Measurements from ENCODE around the gene TFB1M. TPM values are rescaled to one million over a fixed set of nuclear protein-coding genes. Genes with fewer than 3 reads are reported as not detected.

The TFB1M gene
- total and polyA plus RNA-seq, 9 donors: 9.1 to 15.9 (median 11.3) TPM

GRCh38 chr6:155256122-155256795 lies 58.0 kb downstream of the TFB1M start:
- no peaks in the 10 kb centered on the region for H3K27me3 ChIP-seq (ENCODE audit: control insufficient read depth, insufficient read depth, low read length)
- no peak for DNase-seq
- H3K27ac ChIP-seq (ENCODE audit: low read length): no peak overlapping the region
- H3K9me3 ChIP-seq (replicated peaks; ENCODE audit: control insufficient read depth, low read depth, low read length): no peaks in the 10 kb centered on the region
- 89% methylated on average over 13 of the region's 13 CpGs for WGBS (ENCODE audit: insufficient coverage)
- H3K4me1 ChIP-seq (ENCODE audit: control insufficient read depth, insufficient read depth, low read length): no peaks in the 10 kb centered on the region
- H3K36me3 ChIP-seq (ENCODE audit: control insufficient read depth, insufficient read depth, low read length): peaks cover 48% of the 10 kb centered on the region
- no peak overlapping the region for H3K4me3 ChIP-seq (ENCODE audit: low read length)

GRCh38 chr6:155254139-155254538 lies 60.1 kb downstream of the TFB1M start:
- Histone ChIP-seq H3K4me1 (ENCODE audit: control insufficient read depth, insufficient read depth, low read length) (no peaks in the 10 kb centered on the region), H3K4me3 (ENCODE audit: low read length) (no peak overlapping the region), H3K27me3 (ENCODE audit: control insufficient read depth, insufficient read depth, low read length) (no peaks in the 10 kb centered on the region), H3K9me3 (replicated peaks; ENCODE audit: control insufficient read depth, low read depth, low read length) (no peaks in the 10 kb centered on the region), H3K36me3 (ENCODE audit: control insufficient read depth, insufficient read depth, low read length) (peaks cover 45% of the 10 kb centered on the region), H3K27ac (ENCODE audit: low read length) (no peak overlapping the region)
- no peak for DNase-seq
- 88% methylated on average over 3 of the region's 10 CpGs for WGBS (ENCODE audit: insufficient coverage)

- H3K36me3 ChIP-seq (ENCODE audit: control insufficient read depth, insufficient read depth, low read length): peaks cover 40% of the 10 kb centered on the region
- WGBS (ENCODE audit: insufficient coverage): no CpG with 5 or more reads among the region's 1 CpG
- no peaks in the 10 kb centered on the region for H3K9me3 ChIP-seq (replicated peaks; ENCODE audit: control insufficient read depth, low read depth, low read length)
- no peaks in the 10 kb centered on the region for H3K27me3 ChIP-seq (ENCODE audit: control insufficient read depth, insufficient read depth, low read length)
- H3K27ac ChIP-seq (ENCODE audit: low read length): no peak overlapping the region
- H3K4me3 ChIP-seq (ENCODE audit: low read length): no peak overlapping the region
- H3K4me1 ChIP-seq (ENCODE audit: control insufficient read depth, insufficient read depth, low read length): no peaks in the 10 kb centered on the region
- DNase-seq: no peak
Measured at GRCh38 chr6:155253337-155253736, 60.9 kb downstream of the TFB1M start.

- H3K36me3 ChIP-seq (ENCODE audit: control insufficient read depth, insufficient read depth, low read length): peaks cover 39% of the 10 kb centered on the region
- H3K27ac ChIP-seq (ENCODE audit: low read length): no peak overlapping the region
- DNase-seq: no peak
- no peaks in the 10 kb centered on the region for H3K27me3 ChIP-seq (ENCODE audit: control insufficient read depth, insufficient read depth, low read length)
- WGBS (ENCODE audit: insufficient coverage): 93% methylated on average over 7 of the region's 8 CpGs
- H3K9me3 ChIP-seq (replicated peaks; ENCODE audit: control insufficient read depth, low read depth, low read length): no peaks in the 10 kb centered on the region
- no peak overlapping the region for H3K4me3 ChIP-seq (ENCODE audit: low read length)
- no peaks in the 10 kb centered on the region for H3K4me1 ChIP-seq (ENCODE audit: control insufficient read depth, insufficient read depth, low read length)
Measured at GRCh38 chr6:155252581-155252980, 61.7 kb downstream of the TFB1M start.

GRCh38 chr6:155250701-155251381 lies 63.4 kb downstream of the TFB1M start:
- Histone ChIP-seq H3K4me3 (ENCODE audit: low read length) (no peak overlapping the region), H3K27me3 (ENCODE audit: control insufficient read depth, insufficient read depth, low read length) (no peaks in the 10 kb centered on the region), H3K4me1 (ENCODE audit: control insufficient read depth, insufficient read depth, low read length) (no peaks in the 10 kb centered on the region), H3K36me3 (ENCODE audit: control insufficient read depth, insufficient read depth, low read length) (peaks cover 43% of the 10 kb centered on the region), H3K27ac (ENCODE audit: low read length) (no peak overlapping the region), H3K9me3 (replicated peaks; ENCODE audit: control insufficient read depth, low read depth, low read length) (no peaks in the 10 kb centered on the region)
- WGBS (ENCODE audit: insufficient coverage): 90% methylated on average over 8 of the region's 10 CpGs
- no peak for DNase-seq

GRCh38 chr6:155248008-155249001 lies 66.0 kb downstream of the TFB1M start:
- Histone ChIP-seq H3K9me3 (replicated peaks; ENCODE audit: control insufficient read depth, low read depth, low read length) (no peaks in the 10 kb centered on the region), H3K4me1 (ENCODE audit: control insufficient read depth, insufficient read depth, low read length) (no peaks in the 10 kb centered on the region), H3K36me3 (ENCODE audit: control insufficient read depth, insufficient read depth, low read length) (peaks cover 34% of the 10 kb centered on the region), H3K27ac (ENCODE audit: low read length) (no peak overlapping the region), H3K4me3 (ENCODE audit: low read length) (no peak overlapping the region), H3K27me3 (ENCODE audit: control insufficient read depth, insufficient read depth, low read length) (no peaks in the 10 kb centered on the region)
- DNase-seq: peak; percentile 68
- 82% methylated on average over 23 of the region's 30 CpGs for WGBS (ENCODE audit: insufficient coverage)

GRCh38 chr6:155247618-155248007 lies 66.7 kb downstream of the TFB1M start:
- WGBS (ENCODE audit: insufficient coverage): 65% methylated on average over 2 of the region's 5 CpGs
- H3K27me3 ChIP-seq (ENCODE audit: control insufficient read depth, insufficient read depth, low read length): no peaks in the 10 kb centered on the region
- H3K4me1 ChIP-seq (ENCODE audit: control insufficient read depth, insufficient read depth, low read length): no peaks in the 10 kb centered on the region
- peaks cover 31% of the 10 kb centered on the region for H3K36me3 ChIP-seq (ENCODE audit: control insufficient read depth, insufficient read depth, low read length)
- H3K4me3 ChIP-seq (ENCODE audit: low read length): no peak overlapping the region
- DNase-seq: no peak
- no peaks in the 10 kb centered on the region for H3K9me3 ChIP-seq (replicated peaks; ENCODE audit: control insufficient read depth, low read depth, low read length)
- no peak overlapping the region for H3K27ac ChIP-seq (ENCODE audit: low read length)

- H3K27ac ChIP-seq (ENCODE audit: low read length): no peak overlapping the region
- no peaks in the 10 kb centered on the region for H3K4me1 ChIP-seq (ENCODE audit: control insufficient read depth, insufficient read depth, low read length)
- H3K4me3 ChIP-seq (ENCODE audit: low read length): no peak overlapping the region
- no peaks in the 10 kb centered on the region for H3K9me3 ChIP-seq (replicated peaks; ENCODE audit: control insufficient read depth, low read depth, low read length)
- no peaks in the 10 kb centered on the region for H3K27me3 ChIP-seq (ENCODE audit: control insufficient read depth, insufficient read depth, low read length)
- peaks cover 24% of the 10 kb centered on the region for H3K36me3 ChIP-seq (ENCODE audit: control insufficient read depth, insufficient read depth, low read length)
- WGBS (ENCODE audit: insufficient coverage): no CpG with 5 or more reads among the region's 2 CpGs
- DNase-seq: no peak
Measured at GRCh38 chr6:155246825-155247224, 67.5 kb downstream of the TFB1M start.

- WGBS (ENCODE audit: insufficient coverage): 75% methylated on average over 3 of the region's 3 CpGs
- Histone ChIP-seq H3K27me3 (ENCODE audit: control insufficient read depth, insufficient read depth, low read length) (no peaks in the 10 kb centered on the region), H3K36me3 (ENCODE audit: control insufficient read depth, insufficient read depth, low read length) (peaks cover 23% of the 10 kb centered on the region), H3K27ac (ENCODE audit: low read length) (no peak overlapping the region), H3K4me3 (ENCODE audit: low read length) (no peak overlapping the region), H3K4me1 (ENCODE audit: control insufficient read depth, insufficient read depth, low read length) (no peaks in the 10 kb centered on the region), H3K9me3 (replicated peaks; ENCODE audit: control insufficient read depth, low read depth, low read length) (no peaks in the 10 kb centered on the region)
- no peak for DNase-seq
Measured at GRCh38 chr6:155245831-155246230, 68.5 kb downstream of the TFB1M start.

GRCh38 chr6:155245193-155245592 lies 69.1 kb downstream of the TFB1M start:
- no peaks in the 10 kb centered on the region for H3K27me3 ChIP-seq (ENCODE audit: control insufficient read depth, insufficient read depth, low read length)
- H3K27ac ChIP-seq (ENCODE audit: low read length): no peak overlapping the region
- no peaks in the 10 kb centered on the region for H3K9me3 ChIP-seq (replicated peaks; ENCODE audit: control insufficient read depth, low read depth, low read length)
- H3K4me3 ChIP-seq (ENCODE audit: low read length): no peak overlapping the region
- H3K4me1 ChIP-seq (ENCODE audit: control insufficient read depth, insufficient read depth, low read length): no peaks in the 10 kb centered on the region
- H3K36me3 ChIP-seq (ENCODE audit: control insufficient read depth, insufficient read depth, low read length): peaks cover 18% of the 10 kb centered on the region
- WGBS (ENCODE audit: insufficient coverage): 76% methylated on average over 4 of the region's 7 CpGs
- DNase-seq: no peak
